Erythroblast (primary cell): Measurements from ENCODE around the gene SEMA3F.

Source experiments
- GATA1 ChIP-seq: IDR thresholded peaks from 2 replicates; pipeline ENCODE4 v1.6.1; 2011; ENCODE audit warnings: low read depth, mild to moderate bottlenecking, control low read depth, low read length, moderate library complexity
- POLR2A ChIP-seq: IDR thresholded peaks from 2 replicates; pipeline ENCODE4 v1.6.1; 2011; ENCODE audit warnings: mild to moderate bottlenecking, low read length

DNA sequence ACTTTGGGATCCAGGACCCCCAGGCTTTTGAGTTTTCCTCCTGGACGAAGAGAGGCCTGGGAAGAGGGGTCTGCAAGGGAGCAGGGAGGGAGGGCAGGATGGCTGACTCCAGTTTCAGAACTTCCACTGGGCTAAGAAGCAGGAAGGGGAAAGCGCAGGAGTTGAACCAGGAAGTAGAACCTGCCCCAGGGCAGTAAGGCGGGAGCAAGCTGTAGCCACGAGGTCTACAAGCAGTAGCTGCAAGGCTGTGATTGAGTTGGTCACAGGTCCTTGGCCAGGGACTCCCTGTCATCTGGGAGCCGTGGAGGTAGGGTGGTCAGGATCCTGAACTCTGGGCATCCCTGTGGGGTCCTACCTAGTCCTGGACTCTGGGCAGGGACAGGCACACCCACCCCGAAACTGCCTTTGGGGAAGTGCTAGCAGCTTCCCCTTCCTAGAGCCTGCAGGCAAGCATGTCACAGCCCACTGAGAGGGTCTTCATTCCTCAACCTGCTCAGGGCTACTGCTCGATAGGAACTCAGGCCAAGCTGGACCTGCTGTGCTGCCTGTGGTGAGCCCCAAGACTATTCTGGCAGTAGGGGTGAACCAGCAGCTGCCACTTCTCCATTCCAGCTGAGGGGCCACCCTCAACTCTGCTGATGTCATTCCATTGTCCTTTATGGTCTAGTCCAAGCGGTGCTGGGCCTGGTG, 75.1 kb downstream of the SEMA3F start:
- TF ChIP-seq POLR2A, result no peak
- TF ChIP-seq GATA1, result no peak
